Measurements from ENCODE around the gene CORO2B.
"Not testable (repeated sequence)": the region's sequence is repeated elsewhere in the genome, so short reads cannot be mapped to it uniquely, and the experiment has no call there.

- TF ChIP-seq CTCF (IDR thresholded peaks at IDR 0.05; ENCODE audit: insufficient read depth, low read length, poor library complexity, severe bottlenecking); EZH2phosphoT487 (conservative IDR thresholded peaks at IDR 0.05; ENCODE audit: low read length): not testable (repeated sequence)
Measured at GRCh38 chr15:68680756-68681155, 102.0 kb downstream of the CORO2B start.
